B cell (primary cell): ENCODE results near the gene PHOSPHO1. TPM values are rescaled to one million over a fixed set of nuclear protein-coding genes. Genes with fewer than 3 reads are reported as not detected.

Experiments used
- ATAC-seq: fragments of 200-7000 bp; cut with Tn5 transposase; one replicate; pipeline ENCODE4 v1.10.0; 2021; ENCODE audit warnings: low read depth, mild to moderate bottlenecking, moderate number of reproducible peaks, moderate library complexity
- CTCF ChIA-PET: fragments of 350-600 bp; sonication (Branson Sonifier 250); formaldehyde crosslinking; loops from one replicate; lab custom pipeline; 2021; ENCODE audit warnings: antibody characterized with exemption, inconsistent platforms; lab: Charles Lee
- POLR2A ChIA-PET: fragments of 350-600 bp; sonication (Branson Sonifier 250); formaldehyde crosslinking; loops from one replicate; lab custom pipeline; 2021; ENCODE audit warnings: antibody characterized with exemption; lab: Charles Lee
- DNase-seq: peaks from one replicate; pipeline ENCODE4 v3.0.0; 2013
- H2AFZ ChIP-seq: 2 replicates; pipeline ENCODE4 v1.6.1; 2012; ENCODE audit warnings: mild to moderate bottlenecking, low read depth, low read length; ENCODE audit not compliant: insufficient read depth, poor library complexity, severe bottlenecking
- H3K27ac ChIP-seq, 2 donors: 1 replicate in 1 of 2; 2 replicates in 1 of 2; pipeline ENCODE4 v1.5.1; 2012 to 2013; ENCODE audit warnings: low read length in 2 of 2, mild to moderate bottlenecking in 2 of 2, moderate library complexity in 1 of 2
- H3K27me3 ChIP-seq, 4 experiments: fragments of 200-600 bp in 1 of 4; sonication (generic) in 1 of 4; replicated peaks in 1 of 4; 1 replicate in 2 of 4; 2 replicates in 2 of 4; pipeline versions ENCODE4 v1.6.1 to v1.7.0; 2013 to 2016; ENCODE audit warnings: low read length in 3 of 4, mild to moderate bottlenecking in 2 of 4, mixed read lengths in 1 of 4, moderate library complexity in 1 of 4; ENCODE audit not compliant: insufficient read depth in 4 of 4, control insufficient read depth in 3 of 4; ENCODE audit errors: control extremely low read depth in 1 of 4
- H3K36me3 ChIP-seq, 2 experiments: replicated peaks in 1 of 2; 1 replicate in 1 of 2; 2 replicates in 1 of 2; pipeline versions ENCODE4 v1.6.1 to v1.7.1; 2013; ENCODE audit warnings: low read length in 1 of 2; ENCODE audit not compliant: insufficient read depth in 2 of 2, control insufficient read depth in 1 of 2; ENCODE audit errors: control extremely low read depth in 1 of 2, extremely low read depth in 1 of 2
- H3K4me1 ChIP-seq, 2 donors: fragments of 200-600 bp in 1 of 2; sonication (generic) in 1 of 2; 1 replicate in 1 of 2; 2 replicates in 1 of 2; pipeline versions ENCODE4 v1.5.1 to v1.6.1; 2013 to 2017; ENCODE audit warnings: low read length in 2 of 2; ENCODE audit not compliant: control insufficient read depth in 2 of 2, insufficient read depth in 2 of 2
- H3K4me2 ChIP-seq: replicated peaks from 2 replicates; pipeline ENCODE3; 2012; ENCODE audit warnings: mild to moderate bottlenecking, low read depth, low read length; ENCODE audit not compliant: poor library complexity, severe bottlenecking
- H3K4me3 ChIP-seq, 5 experiments: fragments of 200-600 bp in 1 of 5; sonication (generic) in 1 of 5; 1 replicate in 3 of 5; 2 replicates in 2 of 5; pipeline versions ENCODE4 v1.5.1 to v1.7.0; 2011 to 2016; ENCODE audit warnings: low read length in 4 of 5, mild to moderate bottlenecking in 4 of 5, low read depth in 2 of 5, control low read depth in 1 of 5, moderate library complexity in 1 of 5; ENCODE audit not compliant: insufficient read depth in 1 of 5; ENCODE audit errors: control extremely low read depth in 1 of 5, extremely low read depth in 1 of 5
- H3K79me2 ChIP-seq: fragments of 200-600 bp; sonication (generic); one replicate; pipeline ENCODE4 v1.6.0; 2016; ENCODE audit warnings: low read length; ENCODE audit not compliant: control insufficient read depth, insufficient read depth
- H3K9ac ChIP-seq: fragments of 200-600 bp; sonication (generic); 2 replicates; pipeline ENCODE4 v1.6.1; 2017; ENCODE audit warnings: mild to moderate bottlenecking, low read length, moderate library complexity
- H3K9me3 ChIP-seq, 3 donors: one replicate each; pipeline versions ENCODE4 v1.6.1 to v1.7.1; 2013; ENCODE audit warnings: low read length in 2 of 3; ENCODE audit not compliant: control insufficient read depth in 2 of 3, insufficient read depth in 1 of 3; ENCODE audit errors: control extremely low read depth in 1 of 3
- H4K20me1 ChIP-seq: 2 replicates; pipeline ENCODE4 v1.6.0; 2012; ENCODE audit warnings: mild to moderate bottlenecking, low read length; ENCODE audit not compliant: insufficient read depth, control insufficient read depth, poor library complexity, severe bottlenecking
- H3K27ac Mint-ChIP-seq: one replicate; pipeline ENCODE4 v1.8.0; 2021; ENCODE audit warnings: mixed read lengths
- H3K27me3 Mint-ChIP-seq: one replicate; pipeline ENCODE4 v1.8.0; 2021; ENCODE audit warnings: mixed read lengths
- H3K4me1 Mint-ChIP-seq: one replicate; pipeline ENCODE4 v1.8.0; 2021; ENCODE audit warnings: mixed read lengths
- H3K4me3 Mint-ChIP-seq: one replicate; pipeline ENCODE4 v1.8.0; 2021; ENCODE audit warnings: mixed read lengths
- H3K9me3 Mint-ChIP-seq: one replicate; pipeline ENCODE4 v1.8.0; 2022; ENCODE audit warnings: mixed read lengths; ENCODE audit not compliant: insufficient read depth
- EZH2 ChIP-seq: IDR thresholded peaks from 2 replicates; pipeline ENCODE4 v1.6.1; 2012; ENCODE audit warnings: borderline replicate concordance, low read depth, mild to moderate bottlenecking, moderate library complexity, low read length; ENCODE audit not compliant: insufficient read depth, poor library complexity, severe bottlenecking
- WGBS: methylation state at CpG from one replicate; pipeline ENCODE4 v1.1.5; 2013; ENCODE audit warnings: missing lambda C conversion rate; ENCODE audit not compliant: insufficient coverage; 5-methylcytosine and 5-hydroxymethylcytosine counted together
- intact Hi-C: fragments of 100-400 bp; cut with micrococcal nuclease; formaldehyde crosslinking; loops from one replicate; pipeline ENCODE4 v1.10.0; 2022
- polyA plus RNA-seq: library from polyadenylated mRNA; depleted of rRNA; stranded (reverse); fragments of >200 nt; gene quantifications from 2 replicates; pipeline ENCODE4 v1.2.3, GENCODE V29; 2012
- total RNA-seq, 2 donors: library from RNA; stranded (reverse); fragments of 120-200 nt in 1 of 2; gene quantifications; 1 replicate in 1 of 2; 2 replicates in 1 of 2; pipeline versions ENCODE4 v1.2.3 to v1.2.4, GENCODE V29; 2013 to 2022
- TF ChIP-seq, protein P1 (sequence below): fragments of 200-600 bp; IDR thresholded peaks from one replicate; pipeline ENCODE4 v1.8.0; 2022; ENCODE audit warnings: antibody characterized with exemption, mild to moderate bottlenecking

PHOSPHO1 gene
- total and polyA plus RNA-seq, 2 donors (not counting 1 experiment from before 2014, with no cell fraction given) = 0.15 TPM; not detected in 1

- POLR2A ChIA-PET = no interaction called here
- WGBS = 89% methylated on average over 4 of the region's 4 CpGs
Observed at GRCh38 chr17:49244839-49245238, 14.3 kb upstream of the PHOSPHO1 start.

DNA sequence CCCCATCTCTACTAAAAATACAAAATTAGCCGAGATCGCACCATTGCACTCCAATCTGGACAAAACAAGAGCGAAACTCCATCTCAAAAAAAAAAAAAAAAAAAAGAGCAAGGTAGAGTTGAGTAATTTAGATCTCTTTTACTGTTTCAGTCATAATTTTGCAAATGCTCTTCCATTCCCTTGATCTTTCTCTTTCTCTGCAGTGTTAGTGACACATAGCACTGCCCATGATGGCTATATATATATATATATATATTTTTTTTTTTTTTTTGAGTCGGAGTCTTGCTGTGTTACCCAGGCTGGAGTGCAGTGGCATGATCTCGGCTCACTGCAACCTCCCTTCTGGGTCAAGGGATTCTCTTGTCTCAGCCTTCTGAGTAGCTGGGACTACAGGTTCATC, 12.2 kb upstream of the PHOSPHO1 start:
- Histone ChIP-seq H4K20me1 (no peaks in the 10 kb centered on the region), H3K9me3 (no peaks in the 10 kb centered on the region), H2AFZ (no peak overlapping the region), H3K4me3 (no peak overlapping the region), H3K4me1 (no peaks in the 10 kb centered on the region), H3K79me2 (no peaks in the 10 kb centered on the region), H3K27ac (no peak overlapping the region), H3K27me3 (peaks cover 0 to 4% (median 0%) of the 10 kb centered on the region in 4 experiments), H3K9ac (no peak overlapping the region), H3K36me3 (no peaks in the 10 kb centered on the region), H3K4me2 (no peak overlapping the region)
- Mint-ChIP-seq H3K27ac (no peak overlapping the region), H3K4me1 (no peaks in the 10 kb centered on the region), H3K4me3 (no peak overlapping the region), H3K27me3 (peaks cover 26% of the 10 kb centered on the region), H3K9me3 (no peaks in the 10 kb centered on the region)
- ATAC-seq (no peak), DNase-seq (no peak)
- intact Hi-C loops = no loop called here
- POLR2A ChIA-PET = interaction anchor here (0.7 kb wide), 1 partner anchor 121 kb away, joined by 7 read pairs; no protein-coding TSS in a partner anchor
- TF ChIP-seq EZH2 = no peak
- TF ChIP-seq, protein P1, sequence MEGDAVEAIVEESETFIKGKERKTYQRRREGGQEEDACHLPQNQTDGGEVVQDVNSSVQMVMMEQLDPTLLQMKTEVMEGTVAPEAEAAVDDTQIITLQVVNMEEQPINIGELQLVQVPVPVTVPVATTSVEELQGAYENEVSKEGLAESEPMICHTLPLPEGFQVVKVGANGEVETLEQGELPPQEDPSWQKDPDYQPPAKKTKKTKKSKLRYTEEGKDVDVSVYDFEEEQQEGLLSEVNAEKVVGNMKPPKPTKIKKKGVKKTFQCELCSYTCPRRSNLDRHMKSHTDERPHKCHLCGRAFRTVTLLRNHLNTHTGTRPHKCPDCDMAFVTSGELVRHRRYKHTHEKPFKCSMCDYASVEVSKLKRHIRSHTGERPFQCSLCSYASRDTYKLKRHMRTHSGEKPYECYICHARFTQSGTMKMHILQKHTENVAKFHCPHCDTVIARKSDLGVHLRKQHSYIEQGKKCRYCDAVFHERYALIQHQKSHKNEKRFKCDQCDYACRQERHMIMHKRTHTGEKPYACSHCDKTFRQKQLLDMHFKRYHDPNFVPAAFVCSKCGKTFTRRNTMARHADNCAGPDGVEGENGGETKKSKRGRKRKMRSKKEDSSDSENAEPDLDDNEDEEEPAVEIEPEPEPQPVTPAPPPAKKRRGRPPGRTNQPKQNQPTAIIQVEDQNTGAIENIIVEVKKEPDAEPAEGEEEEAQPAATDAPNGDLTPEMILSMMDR = no peak
- WGBS = 86% methylated on average over 1 of the region's 5 CpGs
- CTCF ChIA-PET = interaction anchor here (0.7 to 1.4 kb wide), 3 partner anchors 9 to 48 kb away, joined by 3 read pairs; no protein-coding TSS in a partner anchor

More at GRCh38 chr17:49244839-49245238, 14.3 kb upstream of the PHOSPHO1 start:
- Histone ChIP-seq H3K4me2 (no peak overlapping the region), H3K36me3 (no peaks in the 10 kb centered on the region), H3K4me3 (no peak overlapping the region), H4K20me1 (no peaks in the 10 kb centered on the region), H3K4me1 (no peaks in the 10 kb centered on the region), H2AFZ (no peak overlapping the region), H3K9me3 (no peaks in the 10 kb centered on the region), H3K79me2 (no peaks in the 10 kb centered on the region), H3K9ac (no peak overlapping the region), H3K27ac (no peak overlapping the region), H3K27me3 (peaks cover 0 to 4% (median 0%) of the 10 kb centered on the region in 4 experiments)
- H3K27ac Mint-ChIP-seq = no peak overlapping the region
- DNase-seq = no peak
- CTCF ChIA-PET = interaction anchor here (0.7 kb wide), 1 partner anchor 144 kb away, joined by 3 read pairs; no protein-coding TSS in a partner anchor
- no peaks in the 10 kb centered on the region for H3K9me3 Mint-ChIP-seq
- H3K27me3 Mint-ChIP-seq = peaks cover 32% of the 10 kb centered on the region
- TF ChIP-seq EZH2 = no peak
- TF ChIP-seq, protein P1 = no peak
- intact Hi-C loops = no loop called here
- ATAC-seq = no peak
- peaks cover 6% of the 10 kb centered on the region for H3K4me1 Mint-ChIP-seq
- H3K4me3 Mint-ChIP-seq = no peak overlapping the region
